ENCODE measurements around the gene MSRB1.
A peak's percentile ranks its signal among the peaks of the same experiment; 100 is the strongest.
"Not testable (repeated sequence)": the region's sequence is repeated elsewhere in the genome, so short reads cannot be mapped to it uniquely, and the experiment has no call there.

Gene MSRB1

DNA sequence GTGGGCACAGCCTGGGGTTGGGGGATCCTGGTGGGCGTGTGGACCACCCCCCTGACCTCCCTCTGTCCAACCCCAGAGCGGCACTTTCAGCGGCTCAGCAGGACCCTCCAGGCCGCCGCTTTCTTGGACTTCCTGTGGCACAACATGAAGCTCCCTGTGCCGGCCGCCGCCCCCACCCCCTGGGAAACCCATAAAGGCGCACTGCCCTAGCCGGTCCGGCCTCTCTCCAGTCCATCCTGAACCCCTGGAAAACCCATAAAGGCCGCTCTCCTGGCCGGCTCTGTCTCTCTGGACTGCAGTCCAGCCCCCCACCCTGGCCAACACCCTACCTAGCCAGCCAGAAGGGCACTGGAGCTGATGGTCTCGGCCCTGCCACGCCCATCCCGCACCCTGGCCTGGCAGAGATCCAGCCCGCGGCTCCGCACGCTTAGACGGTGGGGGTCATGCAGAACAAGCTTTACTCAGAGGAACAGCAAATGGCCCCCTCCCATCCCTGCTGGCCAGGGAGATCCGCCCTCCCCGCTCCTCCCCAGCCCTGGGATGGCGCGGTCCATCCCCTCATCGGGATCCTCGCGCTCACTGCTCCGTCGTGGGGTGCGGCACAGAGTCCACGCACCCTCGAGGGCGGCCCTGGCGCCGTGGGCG is 35.6 kb upstream of the MSRB1 start:
- DNase-seq = no peak

DNA sequence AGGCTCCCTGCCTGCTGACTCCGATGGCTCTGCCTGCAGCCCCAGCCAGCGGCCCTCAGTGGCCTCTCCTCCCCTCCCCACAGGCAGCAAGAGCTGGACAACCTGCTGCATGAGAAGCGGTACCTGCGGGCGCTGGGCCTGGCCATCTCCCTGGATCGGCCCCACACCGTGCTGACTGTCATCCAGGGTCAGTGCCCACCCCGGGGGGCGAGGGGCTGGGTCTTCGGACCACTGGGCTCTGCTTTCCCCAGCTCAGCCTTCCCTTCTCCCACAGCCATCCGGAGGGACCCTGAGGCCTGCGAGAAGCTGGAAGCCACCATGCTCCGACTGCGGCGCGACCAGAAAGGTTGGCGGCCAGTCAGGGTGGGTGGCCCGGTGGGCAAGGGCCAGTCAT is 34.9 kb upstream of the MSRB1 start:
- DNase-seq = no peak

DNA sequence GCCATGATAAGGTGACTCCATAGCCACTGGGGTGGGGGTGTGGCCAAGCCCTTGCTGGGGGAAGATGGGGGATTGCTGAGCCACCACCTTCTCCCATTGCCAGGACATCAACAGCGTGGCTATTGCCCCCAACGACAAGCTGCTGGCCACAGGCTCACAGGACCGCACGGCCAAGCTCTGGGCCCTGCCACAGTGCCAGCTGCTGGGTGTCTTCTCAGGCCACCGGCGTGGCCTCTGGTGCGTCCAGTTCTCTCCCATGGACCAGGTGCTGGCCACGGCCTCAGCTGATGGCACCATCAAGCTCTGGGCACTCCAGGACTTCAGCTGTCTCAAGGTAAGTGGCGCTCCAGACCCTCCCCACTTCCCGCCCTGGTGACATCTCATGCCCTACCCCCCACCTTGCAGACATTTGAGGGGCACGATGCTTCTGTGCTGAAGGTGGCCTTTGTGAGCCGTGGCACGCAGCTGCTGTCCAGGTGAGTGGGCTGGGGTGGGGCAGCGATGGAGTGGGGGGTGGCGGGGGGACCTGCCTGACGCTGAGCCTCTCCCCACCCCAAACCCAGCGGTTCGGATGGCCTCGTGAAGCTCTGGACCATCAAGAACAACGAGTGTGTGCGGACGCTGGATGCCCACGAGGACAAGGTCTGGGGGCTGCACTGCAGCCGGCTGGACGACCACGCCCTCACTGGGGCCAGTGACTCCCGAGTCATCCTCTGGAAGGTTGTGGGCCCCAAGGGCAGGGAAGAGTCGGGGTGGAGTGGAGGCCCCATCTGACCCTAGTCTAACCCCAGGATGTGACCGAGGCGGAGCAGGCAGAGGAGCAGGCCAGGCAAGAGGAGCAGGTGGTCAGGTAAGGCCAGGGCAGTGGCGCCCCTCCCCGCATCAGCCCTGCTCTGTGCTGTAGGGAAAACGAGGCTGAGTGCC is 34.2 kb upstream of the MSRB1 start:
- DNase-seq = no peak

DNA sequence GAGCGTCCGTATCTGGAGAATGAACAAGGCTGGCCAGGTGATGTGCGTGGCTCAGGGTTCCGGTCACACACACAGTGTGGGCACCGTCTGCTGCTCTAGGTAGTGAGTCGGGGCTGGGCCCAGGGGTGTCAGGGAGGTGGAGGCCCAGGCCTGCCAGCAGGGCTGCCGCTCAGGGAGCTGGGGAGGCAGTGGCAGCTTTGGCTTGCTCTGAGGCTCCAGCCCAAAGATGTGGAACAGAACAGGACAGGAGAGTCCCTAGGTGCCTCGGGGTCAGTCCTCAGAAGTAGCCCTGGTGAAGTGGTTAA is 33.2 kb upstream of the MSRB1 start:
- no peak for DNase-seq

DNA sequence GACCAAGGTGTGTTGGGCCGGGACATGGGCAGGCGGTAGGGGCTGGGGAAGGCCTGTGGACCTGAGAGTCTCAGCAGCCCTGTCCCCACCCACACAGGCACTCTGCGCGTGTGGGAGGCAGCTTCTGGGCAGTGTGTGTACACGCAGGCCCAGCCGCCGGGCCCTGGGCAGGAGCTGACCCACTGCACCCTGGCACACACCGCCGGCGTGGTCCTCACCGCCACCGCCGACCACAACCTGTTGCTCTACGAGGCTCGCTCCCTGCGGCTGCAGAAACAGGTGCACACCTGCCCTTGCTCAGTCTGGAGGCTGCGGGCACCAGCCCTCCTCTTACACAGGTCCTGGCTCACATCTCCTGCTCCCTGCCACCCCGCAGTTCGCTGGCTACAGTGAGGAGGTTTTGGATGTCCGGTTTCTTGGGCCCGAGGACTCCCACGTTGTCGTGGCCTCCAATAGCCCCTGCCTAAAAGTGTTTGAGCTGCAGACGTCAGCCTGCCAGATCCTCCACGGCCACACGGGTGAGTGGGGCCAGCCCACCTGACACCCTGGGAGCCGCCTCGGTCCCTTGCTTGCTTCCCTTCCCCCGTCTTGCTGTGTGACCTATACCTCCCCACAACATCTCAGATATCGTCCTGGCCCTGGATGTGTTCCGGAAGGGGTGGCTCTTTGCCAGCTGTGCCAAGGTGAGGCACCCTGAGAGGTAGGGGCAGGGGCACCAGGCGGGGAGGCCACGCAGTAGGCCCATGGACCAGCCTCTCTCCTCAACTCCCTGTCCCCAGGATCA is 32.6 kb upstream of the MSRB1 start:
- no peak for DNase-seq

DNA sequence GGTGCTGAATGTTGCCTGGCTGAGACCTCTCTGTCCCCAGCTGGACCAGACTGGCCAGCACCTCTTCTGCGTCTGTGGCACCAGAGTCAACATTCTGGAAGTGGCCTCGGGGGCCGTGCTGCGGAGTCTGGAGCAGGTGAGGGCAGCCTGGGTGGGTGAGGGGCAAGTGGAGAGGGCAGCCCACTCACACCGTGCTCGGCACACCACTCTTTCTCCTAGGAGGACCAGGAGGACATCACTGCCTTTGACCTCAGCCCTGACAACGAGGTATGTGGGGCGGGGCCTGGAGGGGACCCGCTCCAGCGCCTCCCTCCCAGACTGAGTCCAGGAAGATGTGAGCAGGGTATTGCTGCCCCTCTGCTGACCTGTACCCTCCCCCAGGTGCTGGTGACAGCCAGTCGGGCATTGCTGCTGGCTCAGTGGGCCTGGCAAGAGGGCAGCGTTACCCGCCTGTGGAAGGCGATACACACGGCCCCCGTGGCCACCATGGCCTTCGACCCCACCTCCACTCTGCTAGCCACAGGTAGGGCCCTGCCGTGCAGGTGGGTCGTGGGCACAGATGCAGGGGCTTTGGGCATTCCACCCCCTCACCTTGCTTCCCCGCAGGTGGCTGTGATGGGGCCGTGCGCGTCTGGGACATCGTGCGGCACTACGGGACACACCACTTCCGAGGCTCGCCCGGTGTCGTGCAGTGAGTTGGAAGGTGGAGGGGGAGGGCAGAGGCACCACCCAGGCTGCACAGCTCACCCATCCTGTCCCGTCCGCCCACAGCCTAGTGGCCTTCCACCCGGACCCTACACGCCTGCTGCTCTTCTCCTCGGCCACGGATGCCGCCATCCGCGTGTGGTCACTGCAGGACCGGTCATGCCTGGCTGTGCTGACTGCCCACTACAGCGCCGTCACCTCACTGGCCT is 31.4 kb upstream of the MSRB1 start:
- no peak for DNase-seq

DNA sequence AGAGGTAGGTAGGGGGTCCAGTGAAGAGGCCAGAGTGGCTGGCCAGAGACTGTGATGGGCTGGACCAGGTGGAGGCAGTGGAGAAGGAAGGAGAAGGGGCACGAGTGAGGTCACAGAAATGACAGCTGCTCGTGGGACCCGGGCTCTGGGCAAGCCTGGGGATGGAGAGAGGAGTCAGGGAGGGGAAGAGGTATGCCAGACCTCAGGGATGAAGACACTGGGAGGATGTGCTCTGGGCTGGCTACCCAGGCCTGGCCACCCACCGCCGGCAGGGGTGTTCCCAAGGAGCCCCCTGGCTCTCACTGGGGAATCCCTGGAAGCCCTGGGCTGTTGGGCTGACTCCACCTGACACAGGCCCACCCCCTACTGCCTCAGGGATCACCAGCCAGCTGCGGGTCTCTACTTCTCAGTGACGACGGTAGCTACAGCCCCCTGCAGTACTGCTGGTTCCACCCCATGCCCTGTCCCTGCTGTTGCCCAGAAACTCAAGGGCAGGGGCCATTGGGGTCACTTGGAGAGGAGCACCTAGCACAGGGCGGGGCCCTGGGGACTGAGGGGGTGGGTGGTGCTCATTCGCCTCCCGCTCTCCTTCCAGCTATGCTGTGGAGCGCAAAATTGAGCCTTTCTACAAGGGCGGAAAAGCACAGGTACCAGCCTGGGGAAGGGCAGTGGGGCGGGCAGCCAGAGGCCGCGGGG is 30.6 kb upstream of the MSRB1 start:
- no peak for DNase-seq

DNA sequence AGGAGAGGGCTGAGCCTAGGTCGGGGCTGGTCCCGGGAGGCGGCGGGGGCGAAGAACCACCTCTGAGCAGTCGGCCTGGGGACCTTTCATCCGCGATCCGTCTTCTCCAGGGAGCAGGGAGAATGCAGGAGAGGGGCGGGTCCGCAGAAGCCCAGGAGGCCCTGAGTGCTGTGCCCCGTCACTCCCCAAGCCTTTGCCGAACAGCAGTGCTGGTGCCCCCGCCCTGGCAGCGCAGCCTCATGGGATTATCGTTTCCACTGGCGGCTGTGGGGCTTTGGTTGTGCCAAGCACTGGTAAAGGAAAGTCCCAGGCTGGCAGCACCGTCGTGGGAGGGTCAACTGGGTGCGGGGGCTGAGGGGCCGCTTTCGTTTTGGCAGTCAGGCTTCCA is 29.5 kb upstream of the MSRB1 start:
- no peak for DNase-seq

DNA sequence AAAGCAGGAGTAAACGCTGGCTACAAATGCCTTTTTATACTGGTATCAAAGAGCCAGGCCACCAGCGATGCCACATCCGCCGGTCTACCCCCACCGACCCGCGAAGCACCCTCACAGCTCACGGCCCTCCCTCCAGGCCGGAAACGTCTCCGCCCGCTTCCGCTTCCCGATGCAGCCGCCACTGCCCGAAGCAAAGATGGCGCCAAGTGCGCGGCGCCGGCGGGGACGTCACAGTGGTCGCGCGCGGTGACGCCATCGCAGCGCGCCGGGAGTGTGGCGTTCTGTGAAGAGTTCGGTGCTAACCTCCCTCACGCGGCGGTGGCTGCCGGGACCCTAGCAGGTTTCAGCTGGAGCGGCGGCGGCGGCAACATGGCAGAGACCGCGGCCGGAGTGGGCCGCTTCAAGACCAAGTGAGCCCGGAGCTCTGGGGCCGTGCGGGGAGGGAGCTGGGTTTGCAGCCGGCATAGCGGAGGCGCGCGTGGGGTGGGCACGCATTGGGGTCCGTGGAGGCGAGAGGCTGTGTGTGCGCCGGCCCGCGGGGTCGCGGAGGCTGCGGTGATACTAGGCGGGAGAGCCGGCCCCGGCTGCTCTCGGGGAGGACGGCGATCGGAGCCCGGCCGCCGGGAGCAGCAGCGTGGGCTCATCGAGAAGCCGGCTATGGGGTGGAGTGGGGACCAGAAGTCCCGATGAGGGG is 28.9 kb upstream of the MSRB1 start, which contains the start of gene TBL3:
Gene TBL3, plus strand, starts transcription at position 258 of the 694 bp plus-strand sequence. Its CDS starts 112 bp downstream, at position 370.
- peak; percentile 96 for DNase-seq

DNA sequence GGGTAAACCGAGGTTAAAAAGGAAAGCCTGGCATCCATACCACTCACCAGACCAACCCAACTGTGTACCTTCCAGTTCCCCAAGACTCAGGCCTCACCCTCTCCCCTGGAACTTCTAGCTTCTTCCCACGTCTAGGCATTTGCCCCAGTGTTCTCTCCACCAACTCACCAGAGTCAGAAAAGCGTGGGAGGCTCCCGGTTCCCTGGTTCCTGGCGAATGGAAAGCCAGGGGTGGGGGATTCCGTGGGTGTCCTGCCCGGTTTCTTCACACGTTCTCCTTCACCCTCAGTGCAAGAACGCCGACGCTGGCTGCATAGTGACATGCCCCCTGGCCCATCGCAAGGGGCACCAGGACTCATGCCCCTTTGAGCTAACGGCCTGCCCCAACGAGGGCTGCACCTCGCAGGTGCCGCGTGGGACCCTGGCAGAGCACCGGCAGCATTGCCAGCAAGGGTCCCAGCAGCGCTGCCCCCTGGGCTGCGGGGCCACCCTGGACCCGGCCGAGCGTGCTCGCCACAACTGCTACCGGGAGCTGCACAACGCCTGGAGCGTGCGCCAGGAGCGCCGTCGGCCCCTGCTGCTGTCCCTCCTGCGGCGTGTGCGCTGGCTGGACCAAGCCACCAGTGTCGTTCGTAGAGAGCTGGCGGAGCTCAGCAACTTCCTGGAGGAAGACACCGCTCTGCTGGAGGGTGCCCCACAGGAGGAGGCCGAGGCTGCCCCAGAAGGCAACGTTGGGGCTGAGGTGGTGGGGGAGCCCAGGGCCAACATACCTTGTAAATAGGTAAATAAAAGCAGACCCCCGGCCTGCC is 25.4 kb upstream of the MSRB1 start:
- no peak for DNase-seq

DNA sequence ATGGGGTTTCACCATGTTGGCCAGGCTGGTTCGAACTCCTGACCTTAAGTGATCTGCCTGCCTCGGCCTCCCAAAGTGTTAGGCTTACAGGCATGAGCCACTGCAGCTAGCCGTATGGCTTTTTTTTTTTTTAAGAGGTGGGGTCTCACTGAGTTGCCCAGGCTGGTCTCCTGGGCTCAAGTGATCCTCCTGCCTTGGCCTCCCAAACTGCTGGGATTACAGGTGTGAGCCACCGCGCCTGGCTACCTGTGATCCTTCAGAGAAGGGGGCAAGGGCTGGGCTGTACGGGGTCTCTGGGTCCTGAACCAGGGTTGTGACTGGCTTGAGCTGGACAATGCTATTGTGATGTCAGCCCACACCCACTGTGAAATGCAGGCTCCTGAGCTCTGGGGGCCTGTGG is 23.5 kb upstream of the MSRB1 start, which contains the start of gene RNF151:
Gene RNF151, plus strand, starts transcription at position 397 of the 400 bp plus-strand sequence. CDS start 26 bp downstream, outside the sequence.
- DNase-seq = no peak

DNA sequence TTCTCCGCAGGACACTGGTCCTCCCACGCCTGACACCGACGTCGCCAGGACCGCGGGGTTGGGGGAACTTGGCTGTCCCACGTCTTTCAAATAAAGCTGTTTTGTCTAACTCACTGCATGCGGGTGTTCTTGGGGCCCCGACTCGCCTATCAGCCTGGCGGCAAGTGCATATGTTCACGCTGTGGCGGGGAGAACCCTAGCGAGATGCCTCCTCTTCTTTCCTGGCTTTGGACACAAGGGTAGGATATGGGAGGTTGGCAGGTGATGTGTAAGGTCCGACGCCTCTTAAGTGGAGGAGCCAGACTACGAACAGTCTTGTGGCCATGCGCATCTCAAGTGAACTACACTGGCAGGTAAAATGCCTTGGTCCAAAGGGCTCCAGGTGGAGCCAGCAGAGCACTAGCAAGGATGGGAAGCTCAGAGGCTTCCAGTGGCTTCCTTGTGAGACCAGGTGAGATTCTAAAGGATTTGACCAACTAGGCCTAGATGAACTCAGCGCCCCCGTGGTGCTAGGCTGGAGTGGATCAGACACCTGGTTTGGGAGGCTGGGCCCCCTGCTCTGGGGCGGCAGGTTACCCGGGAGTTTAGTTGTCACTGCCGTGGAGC is 22.5 kb upstream of the MSRB1 start:
- no peak for DNase-seq

DNA sequence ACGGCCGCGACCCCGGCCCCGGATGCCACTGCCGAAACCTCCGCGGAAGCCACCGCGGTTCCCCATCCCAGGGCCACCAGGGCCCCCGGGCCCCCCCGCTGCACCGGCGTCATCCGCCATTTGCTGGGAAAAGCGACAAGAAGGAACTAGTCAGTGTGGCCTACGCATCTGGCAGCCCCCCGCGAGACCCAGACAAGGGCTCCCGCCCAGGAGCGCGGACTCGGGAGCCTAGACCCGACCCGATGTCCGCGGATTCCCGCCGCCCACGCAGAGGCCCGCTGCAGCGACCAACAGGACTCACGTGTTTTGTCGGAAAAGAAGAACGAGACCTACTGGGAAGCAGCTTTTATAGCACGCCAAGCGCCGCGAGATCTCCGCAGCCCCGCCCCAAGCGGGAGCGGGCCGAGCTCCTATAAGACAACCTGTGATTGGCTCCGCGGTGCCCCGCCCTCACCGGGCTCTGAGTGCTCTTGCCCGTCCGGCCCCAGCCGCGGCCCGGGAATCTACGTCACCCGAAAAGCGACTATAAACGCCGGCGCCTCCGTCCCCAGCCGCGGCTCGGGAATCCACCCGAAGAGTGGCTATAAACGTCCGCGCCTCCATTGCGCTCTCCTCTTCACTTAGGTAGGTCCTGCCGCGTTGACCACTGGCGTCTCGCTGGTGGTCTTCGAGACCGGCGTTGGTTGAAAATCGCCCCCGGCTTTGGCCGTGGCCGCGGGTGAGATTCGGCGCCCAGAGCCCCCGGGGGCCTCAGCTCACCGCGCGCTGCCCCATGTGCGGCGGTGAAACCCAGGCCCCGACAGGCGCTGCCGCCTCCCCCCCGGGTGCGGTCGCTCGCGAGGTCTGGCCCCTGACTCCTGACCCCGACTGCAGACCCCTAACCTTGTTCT is 21.8 kb upstream of the MSRB1 start, which contains the start of gene RPS2:
Gene RPS2, minus strand, starts transcription at position 321 of the 890 bp plus-strand sequence. Its CDS starts 201 bp downstream, at position 120.
- peak; percentile 99 for DNase-seq

DNA sequence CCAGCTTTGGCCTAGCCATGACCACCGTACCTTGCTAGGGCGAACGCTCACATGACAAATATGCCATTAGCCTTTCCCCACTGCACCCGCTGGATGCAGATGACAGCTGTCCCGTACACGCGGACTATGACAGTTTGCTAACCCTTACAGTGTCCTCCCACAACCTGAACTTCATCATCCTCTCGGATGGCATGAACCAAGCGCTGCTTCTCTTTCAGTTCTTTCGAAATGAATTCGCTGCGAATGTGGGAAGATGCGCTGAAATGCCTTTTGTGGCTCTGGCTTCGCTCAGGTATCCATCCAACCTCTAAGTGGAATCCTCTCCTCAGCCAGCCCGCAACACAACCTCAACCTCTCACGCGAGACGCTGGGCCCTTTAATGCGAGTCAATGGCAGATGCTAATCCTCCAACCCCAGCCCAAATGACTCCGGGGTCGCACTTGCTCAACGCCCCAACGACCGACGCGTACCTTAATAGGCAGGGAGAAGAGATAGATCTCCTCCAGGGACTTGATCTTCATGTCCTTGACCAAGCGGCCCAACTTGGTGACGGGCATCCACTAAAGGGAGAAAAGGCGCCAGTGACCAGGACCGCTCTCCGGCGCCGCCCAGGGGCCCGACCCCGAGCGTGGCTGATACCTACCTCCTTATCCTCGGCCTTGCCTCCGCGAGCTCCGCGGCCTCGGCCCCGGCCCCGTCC is 21.0 kb upstream of the MSRB1 start:
- DNase-seq = no peak

DNA sequence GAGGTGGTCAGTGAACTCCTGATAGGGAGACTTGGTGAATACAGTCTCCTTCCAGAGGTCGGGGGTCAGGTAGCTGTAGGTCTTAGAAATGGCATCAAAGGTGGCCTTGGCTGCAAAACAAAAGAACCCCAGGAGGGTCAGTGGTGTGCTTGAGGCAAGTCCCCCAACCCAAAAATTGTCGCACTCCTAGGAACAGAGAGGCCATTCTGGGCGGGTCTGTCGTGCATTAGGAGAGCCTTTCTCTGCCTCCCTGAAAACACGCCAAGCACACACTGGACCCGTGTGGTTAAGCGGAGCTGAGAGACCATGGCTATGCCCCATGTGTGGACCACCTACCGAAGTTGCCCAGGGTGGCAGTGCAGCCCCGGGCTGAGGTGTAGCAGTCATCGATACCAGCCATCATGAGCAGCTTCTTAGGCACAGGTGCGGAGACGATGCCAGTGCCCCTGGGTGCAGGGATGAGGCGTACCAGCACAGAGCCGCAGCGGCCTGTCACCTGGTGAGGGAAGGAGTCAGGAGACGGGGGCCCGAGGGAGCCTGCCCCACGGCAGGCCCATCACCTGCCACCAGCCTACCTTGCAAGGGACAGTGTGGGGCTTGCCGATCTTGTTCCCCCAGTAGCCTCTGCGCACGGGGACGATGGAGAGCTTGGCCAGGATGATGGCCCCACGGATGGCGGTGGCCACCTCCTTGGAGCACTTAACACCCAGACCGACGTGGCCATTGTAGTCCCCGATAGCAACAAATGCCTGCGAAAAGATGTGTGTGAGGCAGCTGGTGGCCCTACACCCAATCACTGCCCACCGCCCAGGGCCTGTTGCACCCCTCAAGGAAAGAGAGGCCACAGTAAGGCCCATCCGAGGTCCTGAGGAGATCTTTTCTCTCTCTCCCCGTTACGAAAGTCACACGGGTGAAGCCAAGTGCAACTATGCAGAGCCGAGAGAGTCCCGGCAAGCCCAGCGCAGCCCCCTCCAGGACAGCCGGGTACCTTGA is 19.5 kb upstream of the MSRB1 start:
- DNase-seq = not testable (repeated sequence)

DNA sequence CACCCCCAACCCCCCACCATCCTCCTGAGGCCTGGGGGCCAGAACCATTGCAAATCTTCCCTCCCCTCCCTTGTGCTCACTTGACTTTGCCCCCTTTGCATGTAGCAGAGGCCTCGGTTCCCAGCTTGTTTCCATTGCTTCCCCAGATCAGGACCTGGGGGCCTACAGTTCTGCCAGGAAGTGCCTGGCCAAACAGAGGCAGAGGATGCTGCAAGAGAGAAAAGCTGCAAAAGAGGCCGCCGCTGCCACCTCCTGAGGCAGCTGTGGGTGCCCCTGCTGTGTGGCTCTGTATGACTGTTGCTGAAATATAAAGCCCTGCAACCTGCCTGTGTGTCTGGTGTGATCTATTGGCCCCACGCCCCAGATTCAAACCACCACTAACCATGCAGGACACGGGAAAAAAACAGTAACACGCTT is 18.7 kb upstream of the MSRB1 start:
- DNase-seq = no peak
